ENCODE results near the gene TOPAZ1.

- no peak for TF ChIP-seq CTCF (IDR thresholded peaks at IDR 0.05)
- TF ChIP-seq POLR2A (IDR thresholded peaks at IDR 0.05; ENCODE audit: low read depth) = no peak
Measured at GRCh38 chr3:44326019-44326418, 84.3 kb downstream of the TOPAZ1 start.

Measured in esophagus muscularis mucosa (tissue), 3 donors.